A673 (cell line): ENCODE measurements around the gene TENM4. TPM values are rescaled to one million over a fixed set of nuclear protein-coding genes. Genes with fewer than 3 reads are reported as not detected.

Experiments used
- BruUV-seq: library from RNA; stranded (reverse); fragments of 400-500 nt; replicated peaks from 2 replicates; lab custom pipeline; 2021; lab: Mats Ljungman, UMichigan
- CTCF ChIA-PET: fragments of 300-600 bp; sonication (Branson Sonifier 250); formaldehyde crosslinking; loops from one replicate; lab custom pipeline; 2022; ENCODE audit warnings: antibody characterized with exemption; lab: Charles Lee
- POLR2A ChIA-PET: fragments of 300-600 bp; sonication (Branson Sonifier 250); formaldehyde crosslinking; loops from one replicate; lab custom pipeline; 2022; ENCODE audit warnings: antibody characterized with exemption; ENCODE audit not compliant: low non-redundant PET; lab: Charles Lee
- DNase-seq: peaks from one replicate; pipeline ENCODE4 v3.0.0-alpha.2; 2015; ENCODE audit warnings: low spot score
- H3K27ac ChIP-seq: fragments of 200-600 bp; sonication (generic); 2 replicates; pipeline ENCODE4 v1.5.1; 2016; ENCODE audit warnings: mixed run types, low read depth, mild to moderate bottlenecking, mixed read lengths, antibody characterized with exemption, low read length; ENCODE audit not compliant: poor library complexity, severe bottlenecking
- H3K27me3 ChIP-seq: fragments of 200-600 bp; sonication (generic); replicated peaks from 2 replicates; pipeline ENCODE4 v1.6.1; 2017; ENCODE audit warnings: mixed run types, low read depth, mild to moderate bottlenecking, mixed read lengths, antibody characterized with exemption, low read length; ENCODE audit not compliant: insufficient read depth, poor library complexity
- H3K36me3 ChIP-seq: fragments of 200-600 bp; sonication (generic); 2 replicates; pipeline ENCODE4 v1.6.1; 2016; ENCODE audit warnings: mixed run types, mild to moderate bottlenecking, mixed read lengths, antibody characterized with exemption, low read length; ENCODE audit not compliant: insufficient read depth, poor library complexity, severe bottlenecking
- H3K4me1 ChIP-seq: fragments of 200-600 bp; sonication (generic); 2 replicates; pipeline ENCODE4 v1.6.1; 2017; ENCODE audit warnings: mixed run types, mild to moderate bottlenecking, mixed read lengths, antibody characterized with exemption, low read length; ENCODE audit not compliant: insufficient read depth, poor library complexity, severe bottlenecking
- H3K4me3 ChIP-seq: fragments of 200-600 bp; sonication (generic); 2 replicates; pipeline ENCODE4 v1.5.1; 2016; ENCODE audit warnings: low read depth, mixed run types, mild to moderate bottlenecking, mixed read lengths, low read length; ENCODE audit not compliant: poor library complexity, severe bottlenecking
- H3K9me3 ChIP-seq: fragments of 200-600 bp; sonication (generic); 2 replicates; pipeline ENCODE4 v1.6.1; 2016; ENCODE audit warnings: mixed run types, low read depth, mild to moderate bottlenecking, mixed read lengths, antibody characterized with exemption, low read length; ENCODE audit not compliant: poor library complexity, severe bottlenecking
- EZH2 ChIP-seq: fragments of 200-600 bp; sonication (generic); IDR thresholded peaks from 2 replicates; pipeline ENCODE4 v1.6.1; 2017; ENCODE audit warnings: borderline replicate concordance, low read depth, mild to moderate bottlenecking, mixed read lengths, antibody characterized with exemption, low read length; ENCODE audit not compliant: poor library complexity, severe bottlenecking
- intact Hi-C: fragments of 100-400 bp; cut with micrococcal nuclease; formaldehyde crosslinking; loops from one replicate; pipeline ENCODE4 v1.10.0; 2022; ENCODE audit not compliant: unreplicated experiment
- total RNA-seq: library from RNA; stranded (reverse); gene quantifications from 2 replicates; pipeline ENCODE4 v1.2.3, GENCODE V29; 2021
- TF ChIP-seq, protein P1 (sequence below): fragments of 300-800, 200-600 bp; sonication (generic); conservative IDR thresholded peaks from 2 replicates; pipeline ENCODE4 v1.5.1; 2017; ENCODE audit warnings: low read depth, mild to moderate bottlenecking, antibody characterized with exemption, low read length, moderate library complexity, mixed read lengths

TENM4 gene
- total RNA-seq, 1 experiment from 2014 or later: 0.11 TPM

DNA sequence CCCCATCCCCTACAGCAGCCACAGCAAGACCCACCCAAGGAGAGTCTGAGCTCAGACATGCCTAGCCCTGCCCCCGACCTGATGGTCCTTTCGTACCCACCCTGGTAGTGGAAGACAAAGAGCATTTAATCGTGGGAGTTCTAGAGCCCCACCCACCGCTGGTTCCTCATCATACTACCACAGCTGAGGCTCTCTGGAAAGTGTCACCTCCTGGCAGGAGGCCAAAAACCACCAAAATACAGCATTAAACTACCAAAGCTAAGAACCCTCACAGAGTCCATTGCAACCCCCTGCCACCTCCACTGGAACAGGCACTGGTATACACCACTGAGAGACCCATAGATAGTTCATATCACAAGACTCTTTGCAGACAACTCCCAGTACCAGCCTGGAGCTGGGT lies 311.1 kb downstream of the TENM4 start:
- BruUV-seq: no TSS peak
- DNase-seq: no peak
- Histone ChIP-seq H3K27me3 (no peaks in the 10 kb centered on the region), H3K4me1 (no peaks in the 10 kb centered on the region), H3K36me3 (no peaks in the 10 kb centered on the region), H3K9me3 (peaks cover 3% of the 10 kb centered on the region), H3K27ac (no peak overlapping the region), H3K4me3 (no peak overlapping the region)
- ChIA-PET POLR2A (no interaction called here), CTCF (no interaction called here)
- no peak for TF ChIP-seq EZH2
- intact Hi-C loops: no loop called here

DNA sequence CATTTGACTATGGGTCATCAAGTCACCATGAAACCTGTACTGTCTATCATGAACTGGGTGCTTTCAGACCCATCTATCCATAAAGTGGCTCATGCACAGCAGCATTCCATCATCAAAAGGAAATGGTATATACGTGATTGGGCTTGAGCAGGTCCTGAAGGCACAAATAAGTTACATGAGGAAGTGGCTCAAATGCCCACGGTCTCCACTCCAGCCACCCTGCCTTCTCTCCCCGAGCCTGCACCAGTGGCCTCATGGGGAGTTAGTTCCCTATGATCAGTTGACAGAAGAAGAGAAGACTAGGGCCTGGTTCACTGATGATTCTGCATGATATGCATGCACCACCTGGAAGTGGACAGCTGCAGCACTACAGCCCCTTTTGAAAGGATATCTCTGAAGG lies 312.5 kb downstream of the TENM4 start:
- ChIA-PET CTCF (interaction anchor here (0.9 kb wide), 1 partner anchor 28 kb away, joined by 3 read pairs; no protein-coding TSS in a partner anchor), POLR2A (no interaction called here)
- TF ChIP-seq, protein P1, sequence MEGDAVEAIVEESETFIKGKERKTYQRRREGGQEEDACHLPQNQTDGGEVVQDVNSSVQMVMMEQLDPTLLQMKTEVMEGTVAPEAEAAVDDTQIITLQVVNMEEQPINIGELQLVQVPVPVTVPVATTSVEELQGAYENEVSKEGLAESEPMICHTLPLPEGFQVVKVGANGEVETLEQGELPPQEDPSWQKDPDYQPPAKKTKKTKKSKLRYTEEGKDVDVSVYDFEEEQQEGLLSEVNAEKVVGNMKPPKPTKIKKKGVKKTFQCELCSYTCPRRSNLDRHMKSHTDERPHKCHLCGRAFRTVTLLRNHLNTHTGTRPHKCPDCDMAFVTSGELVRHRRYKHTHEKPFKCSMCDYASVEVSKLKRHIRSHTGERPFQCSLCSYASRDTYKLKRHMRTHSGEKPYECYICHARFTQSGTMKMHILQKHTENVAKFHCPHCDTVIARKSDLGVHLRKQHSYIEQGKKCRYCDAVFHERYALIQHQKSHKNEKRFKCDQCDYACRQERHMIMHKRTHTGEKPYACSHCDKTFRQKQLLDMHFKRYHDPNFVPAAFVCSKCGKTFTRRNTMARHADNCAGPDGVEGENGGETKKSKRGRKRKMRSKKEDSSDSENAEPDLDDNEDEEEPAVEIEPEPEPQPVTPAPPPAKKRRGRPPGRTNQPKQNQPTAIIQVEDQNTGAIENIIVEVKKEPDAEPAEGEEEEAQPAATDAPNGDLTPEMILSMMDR: no peak
- TF ChIP-seq EZH2: no peak
- no peaks in the 10 kb centered on the region for H3K36me3 ChIP-seq
- H3K4me1 ChIP-seq: no peaks in the 10 kb centered on the region
- no TSS peak for BruUV-seq
- intact Hi-C loops: no loop called here
- H3K9me3 ChIP-seq: peaks cover 3% of the 10 kb centered on the region
- H3K27me3 ChIP-seq: no peaks in the 10 kb centered on the region
- DNase-seq: no peak
- H3K4me3 ChIP-seq: no peak overlapping the region
- H3K27ac ChIP-seq: no peak overlapping the region

DNA sequence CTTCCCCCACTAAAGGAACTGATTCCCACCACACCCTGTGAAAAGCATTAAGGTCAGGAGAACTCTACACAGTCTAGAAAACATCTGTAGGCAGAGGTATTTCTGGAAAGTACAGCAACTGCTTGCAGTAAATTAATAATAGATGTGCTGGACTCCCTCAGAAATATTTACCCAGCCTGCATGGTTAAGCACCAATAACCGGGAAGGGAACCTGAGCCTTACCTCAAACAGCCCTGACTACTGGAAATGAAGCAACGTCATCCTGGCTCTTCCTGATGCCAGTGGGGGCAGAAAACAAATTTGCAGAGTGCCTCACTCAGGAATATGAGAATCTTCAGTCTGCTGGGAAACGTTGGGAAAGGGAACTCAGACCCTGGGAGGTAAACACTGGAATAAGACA lies 318.1 kb downstream of the TENM4 start:
- no peak for DNase-seq
- Histone ChIP-seq H3K36me3 (no peaks in the 10 kb centered on the region), H3K27me3 (no peaks in the 10 kb centered on the region), H3K4me3 (no peak overlapping the region), H3K4me1 (no peaks in the 10 kb centered on the region), H3K9me3 (peaks cover 3% of the 10 kb centered on the region), H3K27ac (no peak overlapping the region)
- POLR2A ChIA-PET: no interaction called here
- BruUV-seq: no TSS peak
- TF ChIP-seq, protein P1: no peak
- TF ChIP-seq EZH2: no peak
- intact Hi-C loops: no loop called here
- CTCF ChIA-PET: no interaction called here

DNA sequence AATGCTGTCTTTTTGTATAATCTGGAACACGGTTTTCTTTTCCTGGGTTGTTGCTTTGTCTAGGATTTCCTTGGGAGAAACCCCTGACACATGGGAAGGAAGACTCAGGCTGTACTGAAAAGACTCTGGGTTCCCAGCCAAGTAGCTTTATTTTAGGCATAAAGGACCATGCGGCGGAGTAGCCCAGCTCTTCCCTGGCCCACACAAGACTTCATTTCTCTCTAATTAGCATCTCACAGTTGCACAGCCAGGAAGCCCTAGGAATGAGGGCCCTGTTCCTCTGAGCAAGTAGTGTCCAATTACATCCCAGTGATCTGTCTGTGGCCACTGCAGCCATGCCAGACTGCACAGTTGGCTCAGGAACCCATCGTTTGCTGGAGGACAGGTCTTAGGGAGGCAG lies 319.5 kb downstream of the TENM4 start:
- ChIA-PET POLR2A (no interaction called here), CTCF (no interaction called here)
- BruUV-seq: no TSS peak
- DNase-seq: no peak
- TF ChIP-seq, protein P1: no peak
- no peak for TF ChIP-seq EZH2
- H3K36me3 ChIP-seq: no peaks in the 10 kb centered on the region
- no peak overlapping the region for H3K4me3 ChIP-seq
- peaks cover 3% of the 10 kb centered on the region for H3K9me3 ChIP-seq
- no peak overlapping the region for H3K27ac ChIP-seq
- no peaks in the 10 kb centered on the region for H3K4me1 ChIP-seq
- intact Hi-C loops: no loop called here
- no peaks in the 10 kb centered on the region for H3K27me3 ChIP-seq
